H9 (cell line): ENCODE measurements around the gene NT5DC2. TPM values are rescaled to one million over a fixed set of nuclear protein-coding genes. Genes with fewer than 3 reads are reported as not detected.

Experiments used
- DNase-seq: peaks from one replicate; pipeline ENCODE4 v3.0.0-alpha.2; 2017
- H2AFZ ChIP-seq: one replicate; pipeline ENCODE4 v1.6.1; 2013; ENCODE audit warnings: mild to moderate bottlenecking, low read length, control low read depth, moderate library complexity
- H2AK5ac ChIP-seq: 2 replicates; pipeline ENCODE4 v1.6.1; 2013; ENCODE audit warnings: low read length, control low read depth, mixed read lengths; ENCODE audit not compliant: insufficient read length
- H2BK120ac ChIP-seq: one replicate; pipeline ENCODE4 v1.6.1; 2013; ENCODE audit warnings: low read depth, mild to moderate bottlenecking, low read length, control low read depth, inconsistent platforms; ENCODE audit not compliant: poor library complexity, severe bottlenecking
- H2BK12ac ChIP-seq: 2 replicates; pipeline ENCODE4 v1.6.1; 2013; ENCODE audit warnings: low read length, control low read depth, mixed read lengths, low read depth; ENCODE audit not compliant: insufficient read length
- H2BK15ac ChIP-seq: 2 replicates; pipeline ENCODE4 v1.6.1; 2013; ENCODE audit warnings: low read depth, low read length, control low read depth
- H2BK20ac ChIP-seq: one replicate; pipeline ENCODE4 v1.6.1; 2013; ENCODE audit warnings: low read depth, mild to moderate bottlenecking, low read length, control low read depth, inconsistent platforms; ENCODE audit not compliant: poor library complexity, severe bottlenecking
- H2BK5ac ChIP-seq: 2 replicates; pipeline ENCODE4 v1.6.1; 2013; ENCODE audit warnings: low read length, control low read depth, mixed read lengths; ENCODE audit not compliant: insufficient read length
- H3K14ac ChIP-seq: 2 replicates; pipeline ENCODE4 v1.6.1; 2013; ENCODE audit warnings: low read length, control low read depth; ENCODE audit not compliant: insufficient read depth
- H3K18ac ChIP-seq: 2 replicates; pipeline ENCODE4 v1.6.1; 2013; ENCODE audit warnings: low read depth, mild to moderate bottlenecking, mixed read lengths, low read length, control low read depth; ENCODE audit not compliant: insufficient read length
- H3K23ac ChIP-seq: 2 replicates; pipeline ENCODE4 v1.6.1; 2013; ENCODE audit warnings: low read length, control low read depth, mixed read lengths, low read depth; ENCODE audit not compliant: insufficient read length
- H3K23me2 ChIP-seq: 2 replicates; pipeline ENCODE4 v1.6.1; 2013; ENCODE audit warnings: low read depth, mild to moderate bottlenecking, mixed read lengths, low read length, control low read depth; ENCODE audit not compliant: insufficient read length, poor library complexity, severe bottlenecking
- H3K27ac ChIP-seq: 2 replicates; pipeline ENCODE4 v1.5.1; 2013; ENCODE audit warnings: low read length, control low read depth, mixed read lengths, low read depth; ENCODE audit not compliant: insufficient read length
- H3K27me3 ChIP-seq: 2 replicates; pipeline ENCODE4 v1.6.1; 2013; ENCODE audit warnings: low read length, control low read depth, inconsistent platforms; ENCODE audit not compliant: insufficient read depth
- H3K4ac ChIP-seq: 2 replicates; pipeline ENCODE4 v1.6.1; 2013; ENCODE audit warnings: low read depth, mild to moderate bottlenecking, control low read depth, inconsistent platforms, low read length, moderate library complexity
- H3K4me1 ChIP-seq: 2 replicates; pipeline ENCODE4 v1.6.1; 2013; ENCODE audit warnings: low read length, control low read depth, inconsistent platforms; ENCODE audit not compliant: insufficient read depth
- H3K4me2 ChIP-seq: 2 replicates; pipeline ENCODE4 v1.6.1; 2013; ENCODE audit warnings: low read length, control low read depth, mixed read lengths; ENCODE audit not compliant: insufficient read length, insufficient read depth
- H3K56ac ChIP-seq: 2 replicates; pipeline ENCODE4 v1.6.1; 2013; ENCODE audit warnings: low read depth, mild to moderate bottlenecking, mixed read lengths, low read length, control low read depth; ENCODE audit not compliant: insufficient read length
- H3K79me1 ChIP-seq: 2 replicates; pipeline ENCODE4 v1.6.1; 2013; ENCODE audit warnings: low read depth, mild to moderate bottlenecking, moderate library complexity, low read length, control low read depth, inconsistent platforms; ENCODE audit not compliant: insufficient read depth, poor library complexity, severe bottlenecking
- H3K79me2 ChIP-seq: 2 replicates; pipeline ENCODE4 v1.6.1; 2013; ENCODE audit warnings: low read length, control low read depth, inconsistent platforms; ENCODE audit not compliant: insufficient read depth
- H3K9ac ChIP-seq: 2 replicates; pipeline ENCODE4 v1.6.1; 2013; ENCODE audit warnings: low read length, control low read depth, mixed read lengths; ENCODE audit not compliant: insufficient read length; ENCODE audit errors: extremely low read depth
- H3K9me3 ChIP-seq: one replicate; pipeline ENCODE4 v1.6.1; 2013; ENCODE audit warnings: low read depth, low read length, inconsistent platforms; ENCODE audit not compliant: control insufficient read depth
- H3T11ph ChIP-seq: one replicate; pipeline ENCODE4 v1.6.1; 2013; ENCODE audit warnings: mild to moderate bottlenecking, low read length, control low read depth, inconsistent platforms
- H4K20me1 ChIP-seq: one replicate; pipeline ENCODE4 v1.6.1; 2013; ENCODE audit not compliant: control insufficient read depth, insufficient read length, insufficient read depth
- H4K5ac ChIP-seq: 2 replicates; pipeline ENCODE4 v1.6.1; 2013; ENCODE audit warnings: low read depth, mild to moderate bottlenecking, mixed read lengths, low read length, control low read depth; ENCODE audit not compliant: insufficient read length
- H4K8ac ChIP-seq: replicated peaks from 2 replicates; pipeline ENCODE4 v1.6.1; 2013; ENCODE audit warnings: low read length, control low read depth, mixed read lengths, low read depth; ENCODE audit not compliant: insufficient read length
- H4K91ac ChIP-seq: 2 replicates; pipeline ENCODE4 v1.6.1; 2013; ENCODE audit warnings: low read depth, mild to moderate bottlenecking, moderate library complexity, mixed read lengths, low read length, control low read depth; ENCODE audit not compliant: insufficient read length
- H3K27ac Mint-ChIP-seq, 3 experiments: 2 replicates in 2 of 3; 3 replicates in 1 of 3; pipeline ENCODE4 v1.8.0; 2020 to 2021; ENCODE audit warnings: mixed read lengths in 3 of 3, mild to moderate bottlenecking in 1 of 3, moderate library complexity in 1 of 3
- H3K27me3 Mint-ChIP-seq: 2 replicates; pipeline ENCODE4 v1.8.0; 2021; ENCODE audit warnings: low read depth, mild to moderate bottlenecking, moderate library complexity, mixed read lengths
- H3K36me3 Mint-ChIP-seq, 3 experiments: 2 replicates in 2 of 3; 3 replicates in 1 of 3; pipeline ENCODE4 v1.8.0; 2020 to 2021; ENCODE audit warnings: low read depth in 3 of 3, mixed read lengths in 3 of 3; ENCODE audit not compliant: insufficient read depth in 1 of 3
- H3K4me1 Mint-ChIP-seq, 2 experiments: 2 replicates each; pipeline ENCODE4 v1.8.0; 2020; ENCODE audit warnings: mixed read lengths in 2 of 2
- H3K4me3 Mint-ChIP-seq, 2 experiments: 2 replicates in 1 of 2; 3 replicates in 1 of 2; pipeline ENCODE4 v1.8.0; 2020 to 2021; ENCODE audit warnings: mild to moderate bottlenecking in 2 of 2, mixed read lengths in 2 of 2, moderate library complexity in 1 of 2
- H3K9me3 Mint-ChIP-seq, 2 experiments: 2 replicates in 1 of 2; 3 replicates in 1 of 2; pipeline ENCODE4 v1.8.0; 2020; ENCODE audit warnings: mild to moderate bottlenecking in 2 of 2, mixed read lengths in 2 of 2, moderate library complexity in 1 of 2
- WGBS: extraction: QIAGEN DNeasy Blood & Tissue Kit; methylation state at CpG from one replicate; pipeline ENCODE4 v1.1.7; 2013; ENCODE audit warnings: missing lambda C conversion rate, low lambda C conversion rate, mixed read lengths; ENCODE audit not compliant: insufficient read length; ENCODE audit errors: extremely low coverage; 5-methylcytosine and 5-hydroxymethylcytosine counted together
- total RNA-seq: library from RNA; stranded (reverse); gene quantifications from 2 replicates; pipeline ENCODE4 v1.2.1, GENCODE V29; 2021
- TF ChIP-seq, protein P1 (sequence below): fragments of 200-600 bp; sonication (generic); conservative IDR thresholded peaks from 3 replicates; pipeline ENCODE4 v1.8.0; 2021; ENCODE audit warnings: antibody characterized with exemption, mild to moderate bottlenecking

NT5DC2 gene
- total RNA-seq, 1 experiment from 2014 or later = 444 TPM

DNA sequence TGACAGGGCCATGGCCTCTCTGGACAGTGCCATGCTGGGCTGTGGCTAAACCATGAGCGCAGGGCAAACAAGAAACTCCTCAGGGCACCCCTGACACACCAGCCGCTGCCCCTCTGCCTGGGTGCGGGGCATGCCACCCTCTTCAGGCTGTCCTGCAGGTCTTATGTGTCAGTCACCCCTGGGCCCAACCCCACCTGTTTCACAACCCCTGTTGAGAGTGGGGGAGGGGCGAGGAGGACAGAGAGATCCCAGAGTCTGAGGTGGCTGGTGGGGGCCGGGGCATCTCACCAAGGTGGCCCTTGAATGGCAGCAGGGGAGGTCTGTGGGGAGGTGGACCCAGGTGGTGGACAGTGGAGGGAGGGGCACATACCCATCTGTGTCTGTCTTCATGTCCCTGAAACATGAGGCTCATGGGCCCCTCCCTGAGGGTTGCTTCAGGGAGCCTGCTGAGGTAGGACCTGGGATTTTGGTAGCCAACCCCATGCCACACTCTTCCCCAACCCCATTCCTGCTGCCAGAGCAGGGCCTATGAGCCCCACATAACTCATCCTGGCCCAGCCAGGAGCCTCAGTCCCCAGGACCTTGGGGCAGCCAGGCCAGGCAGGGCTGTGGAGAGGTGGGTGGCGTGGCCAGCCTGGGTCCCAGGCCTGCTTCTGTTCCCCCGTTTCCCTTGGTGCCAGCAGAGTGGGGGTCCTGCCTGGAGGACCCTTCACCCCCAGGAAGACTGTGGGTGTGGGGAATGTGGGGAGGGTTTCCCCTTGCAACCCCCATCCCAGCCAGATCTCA lies 40.2 kb downstream of the NT5DC2 start:
- Histone ChIP-seq H3K14ac (no peak overlapping the region), H2AFZ (no peak overlapping the region), H3K18ac (no peak overlapping the region), H3K9me3 (no peaks in the 10 kb centered on the region), H3K79me2 (no peaks in the 10 kb centered on the region), H3K23me2 (no peaks in the 10 kb centered on the region), H3T11ph (no peak overlapping the region), H2BK20ac (no peak overlapping the region), H2AK5ac (no peak overlapping the region), H2BK5ac (no peak overlapping the region), H2BK120ac (no peak overlapping the region), H3K56ac (no peak overlapping the region), H4K5ac (no peak overlapping the region), H4K8ac (no peak overlapping the region), H4K20me1 (no peaks in the 10 kb centered on the region), H3K4ac (no peak overlapping the region), H3K9ac (no peak overlapping the region), H3K27ac (no peak overlapping the region), H3K23ac (no peak overlapping the region), H2BK15ac (no peak overlapping the region), H3K79me1 (no peaks in the 10 kb centered on the region), H3K4me2 (no peak overlapping the region), H3K4me1 (no peaks in the 10 kb centered on the region), H2BK12ac (no peak overlapping the region), H3K27me3 (no peaks in the 10 kb centered on the region), H4K91ac (no peak overlapping the region)
- H3K27me3 Mint-ChIP-seq = no peaks in the 10 kb centered on the region
- no peak overlapping the region for H3K27ac Mint-ChIP-seq
- H3K9me3 Mint-ChIP-seq = no peaks in the 10 kb centered on the region
- TF ChIP-seq, protein P1, sequence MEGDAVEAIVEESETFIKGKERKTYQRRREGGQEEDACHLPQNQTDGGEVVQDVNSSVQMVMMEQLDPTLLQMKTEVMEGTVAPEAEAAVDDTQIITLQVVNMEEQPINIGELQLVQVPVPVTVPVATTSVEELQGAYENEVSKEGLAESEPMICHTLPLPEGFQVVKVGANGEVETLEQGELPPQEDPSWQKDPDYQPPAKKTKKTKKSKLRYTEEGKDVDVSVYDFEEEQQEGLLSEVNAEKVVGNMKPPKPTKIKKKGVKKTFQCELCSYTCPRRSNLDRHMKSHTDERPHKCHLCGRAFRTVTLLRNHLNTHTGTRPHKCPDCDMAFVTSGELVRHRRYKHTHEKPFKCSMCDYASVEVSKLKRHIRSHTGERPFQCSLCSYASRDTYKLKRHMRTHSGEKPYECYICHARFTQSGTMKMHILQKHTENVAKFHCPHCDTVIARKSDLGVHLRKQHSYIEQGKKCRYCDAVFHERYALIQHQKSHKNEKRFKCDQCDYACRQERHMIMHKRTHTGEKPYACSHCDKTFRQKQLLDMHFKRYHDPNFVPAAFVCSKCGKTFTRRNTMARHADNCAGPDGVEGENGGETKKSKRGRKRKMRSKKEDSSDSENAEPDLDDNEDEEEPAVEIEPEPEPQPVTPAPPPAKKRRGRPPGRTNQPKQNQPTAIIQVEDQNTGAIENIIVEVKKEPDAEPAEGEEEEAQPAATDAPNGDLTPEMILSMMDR = no peak
- DNase-seq = no peak
- peaks cover 8 to 16% of the 10 kb centered on the region in 2 experiments for H3K4me1 Mint-ChIP-seq
- H3K4me3 Mint-ChIP-seq = no peak overlapping the region
- no CpG with 5 or more reads among the region's 7 CpGs for WGBS
- H3K36me3 Mint-ChIP-seq = peaks cover 11 to 43% (median 41%) of the 10 kb centered on the region in 3 experiments
